Testis (tissue), 2 donors: Measurements from ENCODE around the gene DENND2D.

Source experiments
- POLR2A ChIP-seq: fragments of 450-650 bp; IDR thresholded peaks from one replicate; pipeline ENCODE4 v1.6.1; 2017; ENCODE audit warnings: antibody characterized with exemption, mild to moderate bottlenecking, moderate library complexity
- TF ChIP-seq, protein P1 (sequence below), 3 experiments: fragments of 450-650 bp in 2 of 3; fragments of 200-600 bp in 1 of 3; sonication (generic) in 1 of 3; IDR thresholded peaks; one replicate each; pipeline ENCODE4 v1.5.1; 2016 to 2019; ENCODE audit warnings: antibody characterized with exemption in 3 of 3, mild to moderate bottlenecking in 2 of 3, moderate library complexity in 1 of 3

GRCh38 chr1:111157431-111157830 lies 43.0 kb downstream of the DENND2D start:
- TF ChIP-seq, protein P1, sequence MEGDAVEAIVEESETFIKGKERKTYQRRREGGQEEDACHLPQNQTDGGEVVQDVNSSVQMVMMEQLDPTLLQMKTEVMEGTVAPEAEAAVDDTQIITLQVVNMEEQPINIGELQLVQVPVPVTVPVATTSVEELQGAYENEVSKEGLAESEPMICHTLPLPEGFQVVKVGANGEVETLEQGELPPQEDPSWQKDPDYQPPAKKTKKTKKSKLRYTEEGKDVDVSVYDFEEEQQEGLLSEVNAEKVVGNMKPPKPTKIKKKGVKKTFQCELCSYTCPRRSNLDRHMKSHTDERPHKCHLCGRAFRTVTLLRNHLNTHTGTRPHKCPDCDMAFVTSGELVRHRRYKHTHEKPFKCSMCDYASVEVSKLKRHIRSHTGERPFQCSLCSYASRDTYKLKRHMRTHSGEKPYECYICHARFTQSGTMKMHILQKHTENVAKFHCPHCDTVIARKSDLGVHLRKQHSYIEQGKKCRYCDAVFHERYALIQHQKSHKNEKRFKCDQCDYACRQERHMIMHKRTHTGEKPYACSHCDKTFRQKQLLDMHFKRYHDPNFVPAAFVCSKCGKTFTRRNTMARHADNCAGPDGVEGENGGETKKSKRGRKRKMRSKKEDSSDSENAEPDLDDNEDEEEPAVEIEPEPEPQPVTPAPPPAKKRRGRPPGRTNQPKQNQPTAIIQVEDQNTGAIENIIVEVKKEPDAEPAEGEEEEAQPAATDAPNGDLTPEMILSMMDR (IDR thresholded peaks at IDR 0.05): no peak
- no peak for TF ChIP-seq POLR2A
